Jurkat, Clone E6-1 (cell line): ENCODE measurements around the gene UST.
"Not testable (repeated sequence)": the region's sequence is repeated elsewhere in the genome, so short reads cannot be mapped to it uniquely, and the experiment has no call there.

Experiments used
- DNase-seq: peaks from one replicate; pipeline ENCODE4 v3.0.0-alpha.2; 2011; ENCODE audit warnings: low read depth, low spot score
- H3K4me3 ChIP-seq: 2 replicates; pipeline ENCODE4 v1.5.1; 2011; ENCODE audit warnings: mild to moderate bottlenecking, low read length, control low read depth, moderate library complexity

Gene UST

DNA sequence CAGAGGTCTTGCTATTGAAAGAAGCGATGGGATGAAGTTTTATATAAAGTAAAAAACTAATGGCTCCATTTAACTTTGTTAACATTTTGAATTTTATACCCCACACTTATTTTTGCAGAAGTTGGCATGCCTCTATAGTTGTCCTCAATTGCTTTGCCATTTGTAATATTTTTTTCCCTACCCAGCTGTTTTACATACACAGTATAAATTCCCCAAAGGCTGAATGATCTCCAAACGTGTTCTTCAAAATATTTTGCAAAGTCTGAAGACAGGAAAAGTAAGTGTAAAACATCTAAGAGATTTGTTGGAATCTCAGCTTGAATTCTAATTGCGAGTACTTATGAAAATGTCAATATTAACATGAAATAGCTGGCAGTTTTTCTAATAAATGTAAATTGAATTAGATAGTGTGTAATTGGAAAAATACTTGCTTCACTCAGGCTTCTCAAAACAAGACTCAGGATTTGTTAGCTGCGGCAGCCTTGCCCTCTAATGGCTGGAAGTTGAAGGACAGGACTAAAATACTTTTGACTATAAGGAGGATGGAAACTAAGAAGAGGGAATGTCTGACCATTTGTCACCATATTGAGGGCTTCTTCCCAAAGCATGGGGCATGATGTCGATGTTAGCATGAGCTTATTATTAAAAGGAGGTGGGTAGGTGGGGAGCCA lies 226.8 kb downstream of the UST start:
- H3K4me3 ChIP-seq: no peak overlapping the region
- no peak for DNase-seq

- no peak overlapping the region for H3K4me3 ChIP-seq
- DNase-seq: no peak
Observed at GRCh38 chr6:148974351-148974750, 227.5 kb downstream of the UST start.

DNA sequence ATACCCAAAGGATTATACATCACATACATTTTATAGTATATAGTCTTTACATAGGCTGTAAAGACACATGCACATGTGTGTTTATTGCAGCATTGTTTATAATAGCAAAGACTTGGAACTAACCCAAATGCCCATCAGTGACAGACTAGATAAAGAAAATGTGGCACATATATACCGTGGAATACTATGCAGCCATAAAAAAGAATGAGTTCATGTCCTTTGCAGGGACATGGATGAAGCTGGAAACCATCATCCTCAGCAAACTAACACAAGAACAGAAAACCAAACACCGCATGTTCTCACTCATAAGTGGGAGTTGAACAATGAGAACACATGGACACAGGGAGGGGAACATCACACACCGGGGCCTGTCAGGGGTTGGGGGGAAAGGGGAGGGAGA lies 231.5 kb downstream of the UST start:
- DNase-seq, H3K4me3 ChIP-seq: not testable (repeated sequence)

DNA sequence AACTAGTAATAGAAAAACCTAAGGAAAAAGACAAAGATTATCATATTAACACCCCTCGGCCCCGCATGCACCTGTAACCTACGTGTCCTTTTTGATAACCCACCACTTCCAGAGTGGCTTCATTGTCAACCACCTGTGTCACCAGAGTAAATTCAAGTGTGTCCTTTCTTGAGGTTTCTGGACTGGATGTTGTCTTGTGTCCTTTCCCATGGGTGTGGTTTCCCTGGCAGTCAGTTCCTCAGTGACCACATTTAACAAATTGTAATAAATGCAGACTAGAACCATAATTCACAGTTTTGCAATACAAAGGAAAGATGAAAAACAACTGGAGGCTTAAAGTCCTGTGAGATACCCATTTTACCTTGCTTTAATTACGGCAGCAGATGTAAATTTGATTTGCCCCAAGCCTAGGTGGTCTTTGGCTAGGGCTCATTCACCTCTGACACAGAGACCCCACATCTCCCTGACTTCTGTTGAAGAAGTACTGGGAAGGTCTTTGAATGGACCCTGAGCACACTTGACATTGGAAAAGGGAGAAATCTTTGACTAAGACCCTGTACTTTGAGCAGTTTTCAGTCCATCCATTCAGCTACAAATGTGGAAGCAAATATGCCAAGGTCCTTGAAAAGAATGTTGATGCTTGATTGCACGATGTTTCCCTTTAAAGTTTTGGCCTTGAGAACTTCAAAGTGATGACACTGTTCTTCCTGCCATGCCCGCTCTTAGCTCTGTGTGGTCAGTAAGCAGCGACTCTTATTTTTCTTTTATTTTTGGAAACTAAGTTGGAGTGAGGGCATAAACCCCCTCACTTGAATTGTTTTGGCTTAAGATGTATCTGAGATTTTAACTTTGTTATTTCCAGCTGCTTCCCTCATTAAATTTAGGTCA lies 232.4 kb downstream of the UST start:
- H3K4me3 ChIP-seq: no peak overlapping the region
- no peak for DNase-seq

- no peak overlapping the region for H3K4me3 ChIP-seq
- DNase-seq: no peak
Observed at GRCh38 chr6:148980234-148980633, 233.4 kb downstream of the UST start.

GRCh38 chr6:148981515-148981914 lies 234.7 kb downstream of the UST start:
- DNase-seq: no peak
- H3K4me3 ChIP-seq: no peak overlapping the region

DNA sequence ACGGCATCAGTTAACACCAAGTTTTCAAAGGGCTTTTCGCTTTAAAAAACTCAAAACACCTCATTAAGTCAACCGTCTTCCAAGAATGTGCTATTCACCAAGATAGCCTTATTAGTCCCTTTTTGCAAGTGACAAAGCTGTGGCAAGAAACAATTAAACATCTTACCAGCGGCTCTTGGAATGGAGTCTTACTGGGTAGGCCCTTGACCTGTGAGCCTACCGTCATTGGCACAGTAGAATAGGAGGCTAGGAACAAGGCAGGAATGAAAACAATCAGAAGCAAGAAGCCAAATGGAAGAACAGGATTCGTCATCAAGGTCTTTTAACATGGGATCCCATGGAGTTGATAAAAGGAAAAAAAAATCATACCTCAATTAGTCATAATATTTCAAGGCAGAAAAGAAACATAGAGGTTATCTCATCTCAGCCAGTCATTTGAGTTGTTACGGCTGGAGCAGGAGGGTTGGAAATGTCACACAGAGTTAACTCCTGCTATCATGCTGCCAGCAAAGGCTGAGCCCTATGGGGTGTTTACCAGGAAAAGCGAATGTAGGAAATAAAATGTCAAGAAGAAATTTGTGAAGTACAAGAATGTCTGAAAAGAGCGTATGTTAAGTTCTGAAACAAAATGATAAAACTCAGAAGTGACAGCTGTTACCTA lies 236.4 kb downstream of the UST start:
- DNase-seq: no peak

DNA sequence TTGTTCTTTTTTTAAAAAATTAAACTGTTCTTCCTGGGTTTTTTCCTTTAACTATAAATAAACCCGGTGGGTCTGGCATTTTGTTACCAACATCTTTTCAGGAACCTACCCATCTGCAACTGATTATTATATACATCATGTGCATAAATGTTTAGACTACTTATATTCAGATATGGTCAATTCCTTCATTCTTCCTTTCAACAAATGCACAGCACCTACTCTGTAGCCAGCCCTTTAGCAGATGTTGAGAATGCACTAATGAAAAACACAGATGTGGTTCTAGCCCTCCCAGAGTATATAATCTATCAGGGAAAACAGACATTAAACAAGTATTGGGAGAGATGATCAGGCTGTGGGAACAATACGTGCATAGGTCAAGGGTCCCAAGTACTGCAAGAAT lies 237.1 kb downstream of the UST start:
- H3K4me3 ChIP-seq: no peak overlapping the region
- no peak for DNase-seq

More for the DNA sequence above, 236.4 kb downstream of the UST start:
- no peak overlapping the region for H3K4me3 ChIP-seq

DNA sequence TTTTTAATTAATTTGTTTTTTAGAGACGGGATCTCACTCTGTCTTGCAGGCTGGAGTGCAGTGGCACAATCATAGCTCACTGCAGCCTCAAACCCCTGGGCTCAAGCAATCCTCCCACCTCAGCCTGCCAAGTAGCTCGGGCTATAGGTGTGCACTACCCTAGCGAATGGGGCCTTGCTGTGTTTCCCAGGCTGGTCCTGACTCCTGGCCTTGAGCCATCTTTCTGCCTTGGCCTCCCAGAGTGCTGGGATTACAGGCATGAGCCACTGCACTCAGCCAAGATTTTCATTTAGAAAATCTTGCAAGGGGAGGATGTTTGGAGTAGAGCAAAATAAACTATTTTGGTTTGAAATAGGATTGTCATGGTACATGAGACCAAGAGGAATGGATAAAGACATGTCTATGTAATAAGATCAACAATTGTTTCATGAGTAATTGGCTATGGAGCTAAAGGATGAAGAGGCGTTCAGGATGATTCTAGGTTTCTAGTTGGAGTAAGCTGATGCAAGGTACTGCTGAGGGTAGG lies 237.8 kb downstream of the UST start:
- no peak for DNase-seq
- H3K4me3 ChIP-seq: no peak overlapping the region

- H3K4me3 ChIP-seq: no peak overlapping the region
- DNase-seq: no peak
Observed at GRCh38 chr6:148985499-148985898, 238.7 kb downstream of the UST start.

DNA sequence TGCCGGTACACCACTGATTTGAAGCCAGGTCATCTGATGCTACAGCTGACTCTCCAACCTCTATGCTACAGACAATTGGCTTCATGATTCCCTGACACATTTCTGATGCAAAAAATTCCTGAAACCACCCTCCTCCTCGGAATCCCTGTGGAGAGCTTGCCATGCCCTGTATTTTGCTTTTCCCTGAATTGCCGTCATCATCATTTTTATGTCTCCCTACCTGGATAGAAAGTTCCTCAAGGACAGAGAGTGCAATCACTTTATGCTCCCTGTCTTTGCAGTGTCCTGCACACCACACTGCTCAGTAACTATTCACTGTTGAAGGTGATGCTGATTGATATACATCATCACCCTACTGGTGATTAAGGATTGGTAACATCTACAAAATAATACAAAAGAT lies 239.8 kb downstream of the UST start:
- DNase-seq: no peak
- no peak overlapping the region for H3K4me3 ChIP-seq

- DNase-seq: no peak
- no peak overlapping the region for H3K4me3 ChIP-seq
Observed at GRCh38 chr6:148987982-148988381, 241.2 kb downstream of the UST start.

GRCh38 chr6:148989585-148989984 lies 242.8 kb downstream of the UST start:
- H3K4me3 ChIP-seq: no peak overlapping the region
- DNase-seq: no peak

GRCh38 chr6:148990403-148990802 lies 243.6 kb downstream of the UST start:
- H3K4me3 ChIP-seq: no peak overlapping the region
- no peak for DNase-seq

DNA sequence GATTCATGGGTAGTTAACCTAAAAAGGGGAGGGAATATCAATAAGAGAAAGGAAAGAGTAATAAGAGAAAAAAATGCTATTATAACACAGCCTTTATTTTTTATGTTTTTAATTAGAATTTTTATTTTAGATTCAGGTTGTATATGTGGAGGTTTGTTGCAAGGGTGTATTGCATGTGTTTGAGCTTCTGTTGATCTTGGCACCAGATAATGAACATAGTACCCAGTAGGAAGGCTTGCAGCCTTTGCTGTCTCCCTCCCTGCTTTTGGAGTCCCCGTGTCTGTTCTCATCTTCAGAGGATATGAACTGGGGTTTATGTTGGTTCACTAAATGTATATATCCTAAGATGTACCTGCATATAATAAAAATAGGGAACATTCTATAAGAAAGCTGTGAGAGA lies 250.0 kb downstream of the UST start:
- H3K4me3 ChIP-seq: no peak overlapping the region
- DNase-seq: no peak

DNA sequence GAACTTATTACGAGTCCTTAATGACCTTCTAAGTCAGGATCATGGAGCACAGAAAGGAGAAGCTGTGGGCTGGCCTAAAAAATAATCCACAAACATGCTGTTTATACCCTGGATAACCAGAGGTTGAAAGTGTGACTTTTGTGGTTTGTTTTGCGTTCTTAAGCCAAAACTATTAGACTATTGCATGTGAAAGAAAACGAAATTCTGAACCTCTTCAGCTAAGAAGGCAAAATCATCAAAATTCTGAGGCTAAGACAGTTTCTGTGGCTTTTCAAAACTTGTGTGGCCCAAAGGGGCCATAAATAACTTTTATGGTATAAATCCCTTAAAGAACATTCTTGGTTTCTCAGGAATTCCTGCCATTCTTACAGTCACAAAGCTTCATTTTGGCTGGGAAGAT lies 251.0 kb downstream of the UST start:
- no peak for DNase-seq
- H3K4me3 ChIP-seq: no peak overlapping the region

- H3K4me3 ChIP-seq: no peak overlapping the region
- no peak for DNase-seq
Observed at GRCh38 chr6:148998704-148999103, 251.9 kb downstream of the UST start.

GRCh38 chr6:148999501-148999900 lies 252.7 kb downstream of the UST start:
- H3K4me3 ChIP-seq: no peak overlapping the region
- DNase-seq: no peak

DNA sequence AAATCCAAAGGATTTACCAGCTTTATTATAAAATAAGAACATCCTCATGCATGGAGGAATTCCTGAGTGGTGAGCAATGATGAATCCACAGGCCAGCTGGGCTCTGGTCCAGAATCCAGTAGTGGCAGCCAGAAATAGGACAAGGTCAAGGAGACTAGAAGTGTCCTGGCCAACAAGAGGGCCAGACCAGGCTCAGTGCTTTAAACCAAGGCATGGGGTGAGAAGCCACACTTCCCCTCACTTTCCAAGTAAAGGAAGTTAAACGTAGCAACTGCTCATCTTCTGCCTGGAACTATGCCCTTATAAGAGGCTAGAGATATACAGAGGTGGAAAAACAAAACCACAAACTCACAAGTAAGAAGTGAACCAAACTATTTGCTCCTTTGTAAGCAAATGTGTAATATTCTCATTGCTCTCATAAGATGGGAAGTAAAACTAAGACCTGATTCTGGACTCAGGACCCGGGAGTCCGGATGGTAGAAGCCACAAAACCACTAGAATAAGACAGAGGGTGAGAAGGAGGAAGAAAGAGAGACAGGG lies 253.2 kb downstream of the UST start:
- DNase-seq: no peak
- no peak overlapping the region for H3K4me3 ChIP-seq

- DNase-seq: no peak
- H3K4me3 ChIP-seq: no peak overlapping the region
Observed at GRCh38 chr6:149001422-149001821, 254.6 kb downstream of the UST start.
